GM18909 (cell line): Measurements from ENCODE around the gene OPHN1.
"Not testable (repeated sequence)": the region's sequence is repeated elsewhere in the genome, so short reads cannot be mapped to it uniquely, and the experiment has no call there.

Source experiments
- ATAC-seq: cut with Tn5 transposase; IDR thresholded peaks from one replicate; pipeline ENCODE4 v1.9.1; 2021; ENCODE audit warnings: mild to moderate bottlenecking; ENCODE audit not compliant: unreplicated experiment, poor library complexity

OPHN1 gene

GRCh38 chrX:68086709-68087108, 346.6 kb downstream of the OPHN1 start:
- no peak for ATAC-seq

GRCh38 chrX:68084765-68085164, 348.5 kb downstream of the OPHN1 start:
- no peak for ATAC-seq

- ATAC-seq, result no peak
Observed at GRCh38 chrX:68083510-68083909, 349.8 kb downstream of the OPHN1 start.

- ATAC-seq, result no peak
Observed at GRCh38 chrX:68079961-68080360, 353.3 kb downstream of the OPHN1 start.

- not testable (repeated sequence) for ATAC-seq
Observed at GRCh38 chrX:68078801-68079200, 354.5 kb downstream of the OPHN1 start.

GRCh38 chrX:68077378-68077777, 355.9 kb downstream of the OPHN1 start:
- ATAC-seq, result no peak

GRCh38 chrX:68072041-68072440, 361.3 kb downstream of the OPHN1 start:
- ATAC-seq, result no peak

GRCh38 chrX:68070119-68070518, 363.2 kb downstream of the OPHN1 start:
- not testable (repeated sequence) for ATAC-seq

GRCh38 chrX:68061206-68061535, 372.1 kb downstream of the OPHN1 start:
- ATAC-seq, result no peak

- ATAC-seq, result no peak
Observed at GRCh38 chrX:68060506-68061205, 372.6 kb downstream of the OPHN1 start.

- no peak for ATAC-seq
Observed at GRCh38 chrX:68059469-68059868, 373.8 kb downstream of the OPHN1 start.

- ATAC-seq, result no peak
Observed at GRCh38 chrX:68049466-68049865, 383.8 kb downstream of the OPHN1 start.

GRCh38 chrX:68048774-68049173, 384.5 kb downstream of the OPHN1 start:
- ATAC-seq, result no peak

GRCh38 chrX:68045008-68045577, 388.2 kb downstream of the OPHN1 start:
- no peak for ATAC-seq

GRCh38 chrX:68043713-68044438, 389.4 kb downstream of the OPHN1 start:
- no peak for ATAC-seq

GRCh38 chrX:68041110-68041509, 392.2 kb downstream of the OPHN1 start:
- no peak for ATAC-seq

- peak; percentile 48 for ATAC-seq
Observed at GRCh38 chrX:68018248-68019203, 414.8 kb downstream of the OPHN1 start.

- ATAC-seq, result no peak
Observed at GRCh38 chrX:67998540-67998939, 434.8 kb downstream of the OPHN1 start.
